ENCODE data around the gene TM9SF1.

DNA sequence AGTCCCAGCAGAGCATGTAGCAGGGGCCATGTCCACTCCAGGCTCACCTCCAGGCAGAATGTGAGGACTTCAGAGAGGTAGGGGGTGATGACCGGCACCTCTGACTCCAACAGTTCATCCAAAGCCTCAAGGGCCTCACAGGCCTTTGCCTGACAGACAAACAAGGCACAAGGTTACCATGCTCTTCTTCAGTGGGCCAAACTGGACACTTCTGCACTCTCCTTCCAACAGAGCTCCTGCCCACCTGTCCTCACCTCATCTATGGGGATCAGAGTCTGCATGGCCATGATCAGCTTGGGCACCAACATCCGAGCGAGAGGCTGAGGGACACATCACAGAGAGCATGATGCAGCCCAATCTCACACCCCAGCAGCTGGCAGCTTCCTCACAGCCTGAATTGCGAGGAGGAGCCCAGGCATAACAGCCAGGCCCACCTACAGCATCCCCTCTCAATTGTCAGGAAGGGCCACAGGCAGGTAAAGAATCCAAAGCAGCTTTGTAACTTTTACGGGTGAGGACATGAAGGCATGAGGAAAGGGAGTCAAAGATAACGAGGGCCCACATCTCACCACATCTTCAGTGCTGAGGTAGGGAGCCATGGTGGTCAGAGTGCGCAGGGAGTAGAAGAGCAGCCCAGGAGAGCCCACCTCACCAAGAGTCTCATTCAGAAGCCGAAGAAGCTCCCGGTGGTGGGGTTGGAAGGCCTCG, 8.3 kb downstream of the TM9SF1 start:
- TF ChIP-seq, protein P1, sequence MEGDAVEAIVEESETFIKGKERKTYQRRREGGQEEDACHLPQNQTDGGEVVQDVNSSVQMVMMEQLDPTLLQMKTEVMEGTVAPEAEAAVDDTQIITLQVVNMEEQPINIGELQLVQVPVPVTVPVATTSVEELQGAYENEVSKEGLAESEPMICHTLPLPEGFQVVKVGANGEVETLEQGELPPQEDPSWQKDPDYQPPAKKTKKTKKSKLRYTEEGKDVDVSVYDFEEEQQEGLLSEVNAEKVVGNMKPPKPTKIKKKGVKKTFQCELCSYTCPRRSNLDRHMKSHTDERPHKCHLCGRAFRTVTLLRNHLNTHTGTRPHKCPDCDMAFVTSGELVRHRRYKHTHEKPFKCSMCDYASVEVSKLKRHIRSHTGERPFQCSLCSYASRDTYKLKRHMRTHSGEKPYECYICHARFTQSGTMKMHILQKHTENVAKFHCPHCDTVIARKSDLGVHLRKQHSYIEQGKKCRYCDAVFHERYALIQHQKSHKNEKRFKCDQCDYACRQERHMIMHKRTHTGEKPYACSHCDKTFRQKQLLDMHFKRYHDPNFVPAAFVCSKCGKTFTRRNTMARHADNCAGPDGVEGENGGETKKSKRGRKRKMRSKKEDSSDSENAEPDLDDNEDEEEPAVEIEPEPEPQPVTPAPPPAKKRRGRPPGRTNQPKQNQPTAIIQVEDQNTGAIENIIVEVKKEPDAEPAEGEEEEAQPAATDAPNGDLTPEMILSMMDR (IDR thresholded peaks at IDR 0.05): no peak
- TF ChIP-seq POLR2A (IDR thresholded peaks at IDR 0.05): no peak
- TF ChIP-seq POLR2AphosphoS5 (IDR thresholded peaks at IDR 0.05): no peak
- TF ChIP-seq EP300 (IDR thresholded peaks at IDR 0.05): no peak

Measured in upper lobe of left lung (tissue), 4 donors.